Endothelial cell of umbilical vein (primary cell): ENCODE data around the gene CTIF. TPM values are rescaled to one million over a fixed set of nuclear protein-coding genes. Genes with fewer than 3 reads are reported as not detected.

Source experiments
- BruUV-seq: library from RNA; stranded (reverse); fragments of 400-500 nt; replicated peaks from 2 replicates; lab custom pipeline; 2021; lab: Mats Ljungman, UMichigan
- CTCF ChIA-PET: fragments of 300-600, 350-600 bp; sonication (Branson Sonifier 250); formaldehyde crosslinking; loops from one replicate; lab custom pipeline; 2021; ENCODE audit warnings: antibody characterized with exemption, inconsistent platforms; lab: Charles Lee
- POLR2A ChIA-PET: fragments of 300-600, 350-600 bp; sonication (Branson Sonifier 250); formaldehyde crosslinking; loops from one replicate; lab custom pipeline; 2021; ENCODE audit warnings: antibody characterized with exemption, inconsistent platforms; lab: Charles Lee
- DNase-seq: peaks from one replicate; pipeline ENCODE4 v3.0.0-alpha.2; 2011; ENCODE audit warnings: low read depth, low spot score
- FAIRE-seq: peaks from 2 replicates; lab custom pipeline; 2011; peaks lifted over from hg19 to GRCh38; lab: Jason Lieb, UNC
- H2AFZ ChIP-seq: 2 replicates; pipeline ENCODE4 v1.6.0; 2012; ENCODE audit warnings: low read depth, low read length, control low read depth, inconsistent platforms
- H3K27ac ChIP-seq: 2 replicates; pipeline ENCODE4 v1.5.1; 2011; ENCODE audit warnings: low read depth, mild to moderate bottlenecking, control low read depth, low read length, moderate library complexity; ENCODE audit not compliant: insufficient read depth
- H3K27me3 ChIP-seq, 2 experiments: 2 replicates each; pipeline versions ENCODE4 v1.6.0 to v1.6.1; 2011; ENCODE audit warnings: low read length in 2 of 2, mixed read lengths in 1 of 2; ENCODE audit not compliant: control insufficient read depth in 2 of 2, insufficient read depth in 2 of 2
- H3K36me3 ChIP-seq, 2 experiments: 2 replicates in 1 of 2; 3 replicates in 1 of 2; pipeline ENCODE4 v1.5.1; 2011; ENCODE audit warnings: low read length in 2 of 2, mild to moderate bottlenecking in 1 of 2, moderate library complexity in 1 of 2; ENCODE audit not compliant: control insufficient read depth in 2 of 2, insufficient read depth in 2 of 2; ENCODE audit errors: extremely low read depth in 1 of 2
- H3K4me1 ChIP-seq: 3 replicates; pipeline ENCODE4 v1.5.1; 2011; ENCODE audit warnings: mild to moderate bottlenecking, low read length; ENCODE audit not compliant: control insufficient read depth, insufficient read depth; ENCODE audit errors: extremely low read depth
- H3K4me2 ChIP-seq: 2 replicates; pipeline ENCODE4 v1.6.1; 2011; ENCODE audit warnings: low read length, control low read depth, mixed read lengths; ENCODE audit not compliant: insufficient read depth
- H3K4me3 ChIP-seq, 3 experiments: fragments of 200-600 bp in 1 of 3; sonication (generic), shearing (Covaris generic) in 1 of 3; replicated peaks in 1 of 3; 2 replicates each; pipeline ENCODE4 v1.5.1; 2011 to 2016; ENCODE audit warnings: control low read depth in 3 of 3, low read length in 3 of 3, mild to moderate bottlenecking in 2 of 3, inconsistent platforms in 1 of 3, low read depth in 1 of 3, moderate library complexity in 1 of 3; ENCODE audit not compliant: insufficient read depth in 1 of 3
- H3K79me2 ChIP-seq: 2 replicates; pipeline ENCODE4 v1.6.0; 2012; ENCODE audit warnings: low read length, inconsistent platforms; ENCODE audit not compliant: control insufficient read depth, insufficient read depth
- H3K9ac ChIP-seq: replicated peaks from 2 replicates; pipeline ENCODE3; 2011; ENCODE audit warnings: low read length, control low read depth; ENCODE audit not compliant: insufficient read depth; ENCODE audit errors: extremely low read depth
- H3K9me1 ChIP-seq: replicated peaks from 3 replicates; pipeline ENCODE4 v1.6.0; 2011; ENCODE audit warnings: mild to moderate bottlenecking, low read length; ENCODE audit not compliant: control insufficient read depth, insufficient read depth; ENCODE audit errors: extremely low read depth
- H3K9me3 ChIP-seq: replicated peaks from 2 replicates; pipeline ENCODE4 v1.5.1; 2012; ENCODE audit warnings: low read length, inconsistent platforms; ENCODE audit not compliant: control insufficient read depth, insufficient read depth
- H4K20me1 ChIP-seq: replicated peaks from 2 replicates; pipeline ENCODE3; 2011; ENCODE audit warnings: mild to moderate bottlenecking, low read length; ENCODE audit not compliant: control insufficient read depth, insufficient read depth; ENCODE audit errors: extremely low read depth
- CTCF ChIP-seq, 2 donors: IDR thresholded peaks; 1 replicate in 1 of 2; 2 replicates in 1 of 2; pipeline ENCODE4 v1.5.1; 2011; ENCODE audit warnings: low read length in 2 of 2, mild to moderate bottlenecking in 2 of 2, moderate library complexity in 2 of 2, control low read depth in 1 of 2, inconsistent platforms in 1 of 2, low read depth in 1 of 2; ENCODE audit not compliant: insufficient read depth in 1 of 2; ENCODE audit errors: extremely low read depth in 1 of 2
- FOS ChIP-seq: IDR thresholded peaks from 2 replicates; pipeline ENCODE4 v1.6.1; 2011; ENCODE audit warnings: mild to moderate bottlenecking, low read length, moderate library complexity, borderline replicate concordance; ENCODE audit not compliant: insufficient read depth
- GATA2 ChIP-seq: IDR thresholded peaks from 2 replicates; pipeline ENCODE4 v1.7.0; 2011; ENCODE audit warnings: low read depth, mild to moderate bottlenecking, moderate library complexity, mixed read lengths, low read length; ENCODE audit not compliant: insufficient read length, insufficient read depth
- JUN ChIP-seq: IDR thresholded peaks from 2 replicates; pipeline ENCODE4 v1.6.1; 2011; ENCODE audit warnings: borderline replicate concordance, low read depth; ENCODE audit not compliant: insufficient read length, insufficient read depth
- MAX ChIP-seq: IDR thresholded peaks from 2 replicates; pipeline ENCODE4 v1.6.1; 2011; ENCODE audit not compliant: insufficient read depth, insufficient read length
- MYC ChIP-seq: IDR thresholded peaks from one replicate; pipeline ENCODE4 v1.6.1; 2011; ENCODE audit warnings: mild to moderate bottlenecking, low read depth, low read length
- POLR2A ChIP-seq: IDR thresholded peaks from 2 replicates; pipeline ENCODE4 v1.6.1; 2012; ENCODE audit warnings: low read depth, mild to moderate bottlenecking, control low read depth, low read length
- POLR2AphosphoS5 ChIP-seq: IDR thresholded peaks from 2 replicates; pipeline ENCODE4 v1.6.1; 2012; ENCODE audit warnings: low read depth, mild to moderate bottlenecking, control low read depth, low read length, moderate library complexity; ENCODE audit not compliant: insufficient read depth
- dilution Hi-C: fragments of 300-500 bp; cut with MboI; formaldehyde crosslinking; loops from one replicate; pipeline ENCODE4 v1.15.0; 2019; ENCODE audit warnings: low sequenced_read_pairs; ENCODE audit not compliant: extremely low pct_ligation_motif_present
- intact Hi-C: fragments of 100-400 bp; cut with micrococcal nuclease; formaldehyde crosslinking; loops from one replicate; pipeline ENCODE4 v1.10.0; 2022
- polyA plus RNA-seq, 4 experiments: library from polyadenylated mRNA; depleted of rRNA in 3 of 4; stranded (reverse) in 3 of 4; unstranded in 1 of 4; fragments of >200 nt; gene quantifications; 2 replicates each; pipeline versions ENCODE4 v1.2.1 to v1.2.3, GENCODE V29; 2011 to 2012; ENCODE audit warnings: missing spikeins in 1 of 4
- total RNA-seq: library from RNA; stranded (reverse); gene quantifications from 2 replicates; pipeline ENCODE4 v1.2.3, GENCODE V29; 2021

Gene CTIF
- total and polyA plus RNA-seq, 2 donors (not counting 3 experiments of a cell fraction or from before 2014, with no cell fraction given) = 20.9 to 57.7 TPM

GRCh38 chr18:48880931-48881330, 342.1 kb downstream of the CTIF start:
- FAIRE-seq = no peak
- no peak for DNase-seq
- no peak overlapping the region for H3K9ac ChIP-seq
- POLR2A ChIA-PET = no interaction called here
- no peaks in the 10 kb centered on the region for H3K27me3 ChIP-seq
- no peak overlapping the region for H3K27ac ChIP-seq
- TF ChIP-seq CTCF (IDR thresholded peaks at IDR 0.05; ENCODE audit: extremely low read depth in 1 of 2, insufficient read depth in 1 of 2, low read depth in 1 of 2, low read length in 2 of 2) (no peak), POLR2AphosphoS5 (no peak), JUN (no peak), FOS (no peak), MYC (no peak), MAX (no peak), POLR2A (no peak), GATA2 (no peak)
- no peaks in the 10 kb centered on the region for H3K79me2 ChIP-seq
- BruUV-seq = no TSS peak
- H3K4me1 ChIP-seq = no peaks in the 10 kb centered on the region
- CTCF ChIA-PET = interaction anchor here (0.7 to 1.6 kb wide), 2 partner anchors 57 to 104 kb away, joined by 3 to 5 read pairs; no protein-coding TSS in a partner anchor
- intact Hi-C loops = no loop called here
- no peaks in the 10 kb centered on the region for H3K36me3 ChIP-seq
- H4K20me1 ChIP-seq = no peaks in the 10 kb centered on the region
- no peaks in the 10 kb centered on the region for H3K9me1 ChIP-seq
- H3K4me2 ChIP-seq = no peak overlapping the region
- H3K4me3 ChIP-seq = no peak overlapping the region
- dilution Hi-C loops = no loop called here
- no peak overlapping the region for H2AFZ ChIP-seq
- H3K9me3 ChIP-seq = no peaks in the 10 kb centered on the region
